Skeletal muscle satellite cell (primary cell): ENCODE results near the gene GRID2.

Source experiments
- H3K27me3 ChIP-seq: 2 replicates; pipeline ENCODE4 v1.7.0; 2013; ENCODE audit warnings: low read length; ENCODE audit not compliant: control insufficient read depth, insufficient read depth
- H3K36me3 ChIP-seq: 2 replicates; pipeline ENCODE4 v1.7.0; 2013; ENCODE audit warnings: mild to moderate bottlenecking, control low read depth, low read length; ENCODE audit not compliant: insufficient read depth
- H3K4me1 ChIP-seq: 2 replicates; pipeline ENCODE4 v1.7.0; 2013; ENCODE audit warnings: low read length; ENCODE audit not compliant: control insufficient read depth, insufficient read depth
- H3K4me2 ChIP-seq: 2 replicates; pipeline ENCODE4 v1.7.0; 2013; ENCODE audit warnings: mild to moderate bottlenecking, low read length
- H3K4me3 ChIP-seq: 2 replicates; pipeline ENCODE4 v1.7.0; 2013; ENCODE audit warnings: low read length
- H3K9ac ChIP-seq: 2 replicates; pipeline ENCODE4 v1.7.0; 2013; ENCODE audit warnings: mild to moderate bottlenecking, low read depth, low read length, moderate library complexity
- H3K9me3 ChIP-seq: replicated peaks from 2 replicates; pipeline ENCODE4 v1.7.0; 2013; ENCODE audit warnings: mild to moderate bottlenecking, control low read depth, low read length

GRID2 gene

DNA sequence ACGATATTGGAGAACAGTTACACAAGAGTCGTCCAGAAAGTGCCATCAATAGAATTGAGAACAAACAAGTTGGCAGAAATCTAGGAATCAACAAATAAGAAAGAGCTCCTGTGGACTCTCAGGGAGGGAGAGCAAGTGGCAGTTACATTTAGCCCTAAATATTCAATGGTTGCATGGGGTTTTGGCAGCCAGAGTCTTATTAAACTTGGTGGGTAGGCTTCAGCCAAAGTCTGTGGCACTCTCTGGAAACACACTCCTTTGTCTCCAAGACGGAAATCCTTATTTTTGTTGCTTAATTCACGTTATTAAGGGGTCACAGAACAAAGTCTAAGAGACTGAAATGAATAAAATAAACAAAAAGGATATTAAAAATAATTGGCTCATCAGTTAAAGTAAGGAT lies 782.6 kb downstream of the GRID2 start:
- Histone ChIP-seq H3K36me3 (no peaks in the 10 kb centered on the region), H3K9me3 (no peaks in the 10 kb centered on the region), H3K4me1 (no peaks in the 10 kb centered on the region), H3K4me3 (no peak overlapping the region), H3K4me2 (no peak overlapping the region), H3K27me3 (no peaks in the 10 kb centered on the region), H3K9ac (no peak overlapping the region)

DNA sequence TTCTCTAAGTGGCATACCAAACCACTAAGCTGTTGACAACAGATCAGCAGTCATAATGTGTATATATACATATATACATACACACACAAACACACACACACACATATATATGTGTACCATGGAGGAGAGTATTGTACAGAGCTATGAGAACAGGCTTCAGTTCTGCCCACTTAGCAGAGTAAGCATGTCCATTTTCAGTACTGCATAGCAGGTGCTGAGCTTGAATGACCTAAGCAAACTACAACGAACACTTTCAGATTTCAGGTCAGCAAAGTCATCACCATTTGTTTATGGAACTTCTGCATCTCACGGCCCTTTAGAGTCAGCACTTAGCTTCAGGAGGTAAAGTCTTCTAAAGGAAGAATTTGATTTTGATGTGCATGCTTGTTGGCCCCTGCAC lies 789.0 kb downstream of the GRID2 start:
- Histone ChIP-seq H3K36me3 (no peaks in the 10 kb centered on the region), H3K4me1 (no peaks in the 10 kb centered on the region), H3K9me3 (no peaks in the 10 kb centered on the region), H3K27me3 (no peaks in the 10 kb centered on the region), H3K9ac (no peak overlapping the region), H3K4me3 (no peak overlapping the region), H3K4me2 (no peak overlapping the region)

DNA sequence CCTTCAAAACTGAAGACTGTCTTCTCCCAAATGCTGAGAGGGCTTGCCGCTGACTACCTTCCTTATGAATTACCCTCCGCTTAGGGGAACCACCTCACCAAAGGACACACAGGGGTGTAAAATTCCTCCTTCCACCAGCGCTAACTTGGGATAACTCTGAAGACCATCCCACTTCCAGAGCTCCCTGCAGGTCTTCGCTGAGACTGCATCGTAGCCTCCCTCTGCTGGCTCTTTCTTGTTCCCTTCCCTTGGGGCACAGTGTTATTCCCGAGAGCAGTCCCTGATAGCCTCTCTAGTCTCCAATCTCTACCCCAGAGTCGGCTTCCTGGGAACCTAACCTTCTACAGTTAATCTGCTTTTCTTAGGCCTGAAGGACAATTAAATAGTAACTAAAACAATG lies 799.3 kb downstream of the GRID2 start:
- H3K9me3 ChIP-seq = no peaks in the 10 kb centered on the region

DNA sequence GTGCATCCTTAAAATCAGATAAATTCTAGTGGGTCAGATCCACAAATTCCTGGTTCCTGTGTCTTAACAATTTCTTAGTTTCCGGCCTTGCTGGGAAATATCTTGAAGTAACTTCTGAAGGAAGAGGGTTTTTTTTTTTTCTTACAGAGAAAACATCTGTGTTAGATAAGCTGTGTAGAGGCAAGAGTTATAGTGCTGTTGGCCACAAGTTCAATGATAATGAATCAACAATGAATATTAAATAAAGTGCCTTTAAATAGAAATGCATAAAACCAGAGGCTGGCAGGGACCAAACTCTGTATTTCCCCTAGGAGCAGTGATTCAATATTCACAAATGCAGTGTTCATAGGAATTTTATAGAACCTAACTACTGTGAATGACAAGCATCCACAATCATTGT lies 812.9 kb downstream of the GRID2 start:
- no peaks in the 10 kb centered on the region for H3K36me3 ChIP-seq
- H3K9me3 ChIP-seq = no peaks in the 10 kb centered on the region
- H3K4me2 ChIP-seq = no peak overlapping the region
- no peak overlapping the region for H3K4me3 ChIP-seq
- H3K9ac ChIP-seq = no peak overlapping the region
- H3K4me1 ChIP-seq = no peaks in the 10 kb centered on the region
- H3K27me3 ChIP-seq = no peaks in the 10 kb centered on the region

More for the DNA sequence above, 799.3 kb downstream of the GRID2 start:
- Histone ChIP-seq H3K27me3 (no peaks in the 10 kb centered on the region), H3K4me2 (no peak overlapping the region), H3K4me3 (no peak overlapping the region), H3K9ac (no peak overlapping the region), H3K4me1 (no peaks in the 10 kb centered on the region), H3K36me3 (no peaks in the 10 kb centered on the region)

DNA sequence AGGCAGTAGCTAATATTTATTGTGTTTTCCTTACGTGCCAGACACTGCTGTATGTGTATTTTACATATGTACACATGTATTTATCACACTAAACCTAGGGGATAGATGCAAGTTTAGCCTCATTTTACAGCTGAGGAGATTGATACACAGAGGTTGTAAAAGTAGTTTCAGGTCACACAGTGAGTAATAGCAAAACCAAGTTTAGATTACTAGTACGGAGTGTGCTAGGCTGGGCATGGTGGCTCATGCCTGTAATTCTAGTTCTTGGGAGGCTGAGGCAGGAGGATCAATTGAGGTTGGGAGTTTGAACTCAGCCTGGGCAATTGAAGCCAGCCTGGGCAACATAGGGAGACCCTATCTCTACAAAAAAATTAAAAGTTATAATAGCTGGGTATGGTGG lies 823.7 kb downstream of the GRID2 start:
- no peak overlapping the region for H3K9ac ChIP-seq
- H3K36me3 ChIP-seq = no peaks in the 10 kb centered on the region
- no peaks in the 10 kb centered on the region for H3K27me3 ChIP-seq

DNA sequence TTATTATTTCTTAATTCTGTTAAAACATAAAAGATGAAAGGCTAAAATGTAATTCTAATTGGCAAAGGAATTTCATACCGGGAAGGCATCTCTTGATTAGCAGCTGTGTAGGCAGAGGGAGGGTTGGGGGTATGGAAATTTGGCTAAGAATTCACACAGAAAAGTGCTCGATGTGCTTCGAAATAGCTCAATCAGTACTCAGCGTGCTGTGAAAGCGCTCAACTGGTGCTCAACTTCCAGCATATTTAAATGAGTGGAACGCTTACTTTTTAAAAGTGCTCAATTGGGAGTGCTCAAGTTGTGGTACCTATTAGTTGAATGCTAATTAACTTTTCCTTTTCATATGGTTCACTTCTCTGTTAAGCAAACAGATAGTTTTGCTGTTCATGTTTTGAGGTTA lies 828.9 kb downstream of the GRID2 start:
- H3K4me3 ChIP-seq = no peak overlapping the region
- no peaks in the 10 kb centered on the region for H3K4me1 ChIP-seq
- H3K9me3 ChIP-seq = no peaks in the 10 kb centered on the region
- no peaks in the 10 kb centered on the region for H3K36me3 ChIP-seq
- H3K9ac ChIP-seq = no peak overlapping the region
- no peak overlapping the region for H3K4me2 ChIP-seq
- H3K27me3 ChIP-seq = no peaks in the 10 kb centered on the region

More for the DNA sequence above, 823.7 kb downstream of the GRID2 start:
- Histone ChIP-seq H3K4me1 (no peaks in the 10 kb centered on the region), H3K9me3 (no peaks in the 10 kb centered on the region), H3K4me2 (no peak overlapping the region), H3K4me3 (no peak overlapping the region)

DNA sequence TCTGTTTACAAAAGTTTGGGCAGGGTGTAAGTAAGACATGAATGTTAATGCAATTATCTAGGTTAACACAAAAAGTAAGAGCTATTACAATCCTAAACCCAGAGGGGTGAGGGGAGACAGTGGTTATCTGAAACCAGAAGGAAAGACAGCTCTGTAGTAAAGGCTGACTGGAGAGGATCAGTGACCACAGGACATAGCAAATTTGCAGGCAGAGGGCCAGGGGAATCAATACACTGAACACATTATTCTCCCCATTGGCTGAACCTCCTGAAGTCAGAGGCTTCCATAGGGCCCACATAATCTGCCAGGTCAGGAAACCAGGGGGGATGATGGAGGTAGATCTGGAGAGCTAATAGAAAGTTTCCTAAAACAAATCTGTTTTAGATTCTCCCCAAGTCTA lies 835.4 kb downstream of the GRID2 start:
- H3K4me3 ChIP-seq = no peak overlapping the region
- H3K4me1 ChIP-seq = no peaks in the 10 kb centered on the region
- H3K9me3 ChIP-seq = no peaks in the 10 kb centered on the region
- H3K27me3 ChIP-seq = no peaks in the 10 kb centered on the region
- no peak overlapping the region for H3K4me2 ChIP-seq
- no peaks in the 10 kb centered on the region for H3K36me3 ChIP-seq
- H3K9ac ChIP-seq = no peak overlapping the region

DNA sequence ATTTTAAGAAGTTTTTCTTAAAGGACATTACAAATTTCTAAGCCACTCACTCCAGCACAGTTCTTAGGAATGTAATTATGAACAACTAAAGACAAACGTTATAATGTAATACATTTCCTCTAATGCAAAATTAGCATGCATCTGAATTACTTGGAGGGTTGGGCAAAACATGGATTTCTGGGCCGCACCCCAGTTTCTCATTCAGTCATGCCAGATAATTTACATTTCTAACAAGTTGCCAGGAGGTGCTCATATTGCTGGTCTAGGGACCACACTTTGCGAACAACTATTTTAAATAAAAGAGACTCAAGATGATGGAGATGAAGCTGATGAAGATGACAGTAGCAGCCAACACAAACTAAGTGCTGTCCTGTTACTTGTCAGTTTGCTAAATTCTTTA lies 840.1 kb downstream of the GRID2 start:
- Histone ChIP-seq H3K4me2 (no peak overlapping the region), H3K9me3 (no peaks in the 10 kb centered on the region), H3K4me1 (no peaks in the 10 kb centered on the region), H3K27me3 (no peaks in the 10 kb centered on the region), H3K36me3 (no peaks in the 10 kb centered on the region), H3K9ac (no peak overlapping the region), H3K4me3 (no peak overlapping the region)

DNA sequence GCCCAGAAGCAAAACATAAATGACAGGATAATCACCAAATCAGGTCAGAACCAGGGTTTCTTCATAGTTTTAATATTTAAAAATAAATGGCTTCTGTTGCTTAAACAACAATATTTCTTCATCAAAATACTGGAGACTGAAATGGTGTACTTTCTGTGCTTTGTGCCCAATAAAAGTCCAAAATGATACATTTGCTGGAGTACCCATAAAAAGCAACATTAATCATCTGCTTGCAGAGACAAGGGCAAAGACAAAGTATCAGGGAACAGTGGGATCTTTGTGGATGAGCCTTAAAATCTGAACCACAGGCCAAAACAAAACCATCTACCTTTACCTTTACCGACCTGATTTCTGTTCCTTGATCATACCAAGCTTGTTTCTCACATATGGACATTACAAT lies 840.9 kb downstream of the GRID2 start:
- H3K4me3 ChIP-seq = no peak overlapping the region
- H3K9me3 ChIP-seq = no peaks in the 10 kb centered on the region
- no peaks in the 10 kb centered on the region for H3K36me3 ChIP-seq
- no peak overlapping the region for H3K4me2 ChIP-seq
- H3K9ac ChIP-seq = no peak overlapping the region
- no peaks in the 10 kb centered on the region for H3K27me3 ChIP-seq
- H3K4me1 ChIP-seq = no peaks in the 10 kb centered on the region

DNA sequence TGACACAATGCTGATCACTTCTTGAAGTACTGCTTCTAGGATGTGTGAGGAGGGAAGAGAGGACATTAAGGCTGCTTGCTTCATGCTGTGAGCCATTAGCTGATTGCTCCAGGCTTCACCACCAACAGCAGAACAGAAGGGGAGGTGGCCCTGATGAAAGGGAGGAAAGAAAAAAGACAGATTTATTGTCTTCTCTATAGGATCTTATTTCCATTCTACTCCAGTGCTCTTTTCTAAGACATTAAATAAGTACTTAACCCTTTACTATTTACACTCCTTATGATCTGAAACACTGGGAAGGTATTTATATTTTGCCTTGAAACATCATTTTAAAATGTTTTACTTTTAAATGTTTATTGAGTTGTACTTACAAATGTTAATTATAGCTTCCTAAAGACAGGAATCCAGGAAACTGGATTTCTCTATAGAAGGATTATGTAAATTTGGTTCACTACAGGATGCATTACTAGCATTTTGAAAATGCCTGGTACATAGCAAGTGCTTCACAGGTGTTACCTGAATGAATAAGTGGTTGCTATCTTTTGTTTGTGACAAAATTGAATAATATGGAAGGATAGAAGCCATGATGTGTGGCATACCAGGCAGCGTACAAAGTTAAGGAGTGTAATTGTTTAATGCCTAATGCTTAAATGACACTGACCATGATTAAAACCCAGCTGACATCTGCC lies 843.9 kb downstream of the GRID2 start:
- Histone ChIP-seq H3K9me3 (no peaks in the 10 kb centered on the region), H3K36me3 (no peaks in the 10 kb centered on the region), H3K9ac (no peak overlapping the region), H3K4me2 (no peak overlapping the region), H3K27me3 (no peaks in the 10 kb centered on the region), H3K4me3 (no peak overlapping the region), H3K4me1 (no peaks in the 10 kb centered on the region)

DNA sequence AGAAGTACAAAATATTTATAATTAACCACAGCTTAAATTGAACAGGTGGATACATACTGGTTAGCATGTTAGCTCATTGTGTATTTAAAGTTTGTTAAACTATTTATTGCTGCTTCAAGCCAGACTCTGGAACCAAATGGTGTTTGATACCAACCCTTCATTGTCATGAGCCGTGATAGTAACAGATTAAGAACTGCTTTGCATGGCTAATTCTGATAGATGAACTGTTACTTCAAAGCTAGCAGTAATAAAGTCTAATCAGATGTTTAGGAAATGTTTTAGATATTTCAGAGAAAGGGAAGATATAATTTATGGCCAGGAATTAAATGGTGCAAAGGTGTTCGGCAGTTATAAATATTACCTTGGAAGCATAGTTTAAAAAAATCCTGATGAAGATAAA lies 848.7 kb downstream of the GRID2 start:
- H3K36me3 ChIP-seq = no peaks in the 10 kb centered on the region
- no peaks in the 10 kb centered on the region for H3K27me3 ChIP-seq
- no peaks in the 10 kb centered on the region for H3K4me1 ChIP-seq

DNA sequence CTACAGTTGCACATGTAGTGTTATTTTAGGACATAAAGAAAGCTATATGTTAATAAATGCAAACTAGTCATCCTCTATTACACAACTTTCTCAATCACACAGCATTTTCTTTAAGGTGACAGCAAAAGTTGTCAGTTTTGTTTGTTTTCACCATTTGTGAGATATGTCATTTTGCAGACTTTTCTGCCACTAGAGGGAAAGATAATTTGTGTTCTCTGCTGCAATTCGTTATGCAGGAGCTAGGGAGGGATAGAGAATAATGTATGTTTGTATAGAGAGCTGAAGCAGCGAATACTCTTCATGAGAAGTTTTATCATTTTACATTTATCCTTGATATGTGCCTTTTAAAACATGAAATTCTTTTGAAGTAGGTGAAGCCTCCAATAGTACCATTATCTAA lies 854.2 kb downstream of the GRID2 start:
- Histone ChIP-seq H3K27me3 (no peaks in the 10 kb centered on the region), H3K9me3 (peaks cover 6% of the 10 kb centered on the region), H3K4me3 (no peak overlapping the region), H3K4me1 (no peaks in the 10 kb centered on the region), H3K36me3 (no peaks in the 10 kb centered on the region), H3K4me2 (no peak overlapping the region), H3K9ac (no peak overlapping the region)

More for the DNA sequence above, 848.7 kb downstream of the GRID2 start:
- Histone ChIP-seq H3K4me3 (no peak overlapping the region), H3K9me3 (peaks cover 2% of the 10 kb centered on the region), H3K4me2 (no peak overlapping the region), H3K9ac (no peak overlapping the region)
